Measurements from ENCODE around the gene FANK1.
"Not testable (repeated sequence)": the region's sequence is repeated elsewhere in the genome, so short reads cannot be mapped to it uniquely, and the experiment has no call there.

DNA sequence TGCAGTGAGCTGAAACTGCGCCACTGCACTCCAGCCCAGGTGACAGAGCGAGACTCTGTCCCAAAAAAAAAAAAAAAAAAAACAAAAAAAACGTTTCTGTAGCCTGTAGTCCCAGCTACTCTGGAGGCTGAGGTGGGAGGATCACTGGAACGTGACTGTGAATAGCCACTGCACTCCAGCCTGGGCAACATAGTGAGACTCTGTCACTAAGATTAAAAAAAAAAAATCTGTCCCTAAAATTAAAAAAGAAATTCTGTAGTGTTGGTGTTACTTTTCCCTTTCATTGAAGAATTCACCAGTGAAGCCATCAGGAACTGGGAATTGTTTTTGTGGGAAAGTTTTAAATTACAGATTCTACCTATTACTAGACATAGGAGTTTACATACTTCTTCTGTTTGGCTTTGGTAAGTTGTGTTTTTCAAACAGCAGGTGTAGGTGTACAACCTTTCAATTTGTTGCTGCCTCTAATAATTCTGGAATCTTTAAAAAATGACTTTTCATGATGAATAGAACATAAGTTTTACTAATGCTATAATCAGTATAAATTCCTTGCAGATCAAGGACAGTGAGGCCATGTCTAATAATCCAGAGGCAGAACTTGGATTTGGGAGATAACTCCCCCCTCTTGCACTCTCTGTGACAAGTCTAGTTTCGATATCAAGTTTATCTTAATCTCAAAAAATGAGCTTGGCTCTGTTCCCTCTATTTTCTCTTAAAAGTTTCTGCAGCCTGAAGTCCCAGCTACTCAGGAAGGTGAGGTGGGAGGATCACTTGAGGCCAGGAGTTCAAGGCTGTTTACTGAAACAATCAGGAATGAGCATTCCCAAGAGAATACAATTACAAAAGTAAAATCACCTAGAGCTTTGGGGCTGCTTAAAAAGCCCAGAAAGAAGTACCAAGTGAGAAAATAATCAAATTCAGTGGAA lies 9.0 kb downstream of the FANK1 start:
- TF ChIP-seq POLR2A (IDR thresholded peaks at IDR 0.05) = not testable (repeated sequence)
- TF ChIP-seq, protein P1, sequence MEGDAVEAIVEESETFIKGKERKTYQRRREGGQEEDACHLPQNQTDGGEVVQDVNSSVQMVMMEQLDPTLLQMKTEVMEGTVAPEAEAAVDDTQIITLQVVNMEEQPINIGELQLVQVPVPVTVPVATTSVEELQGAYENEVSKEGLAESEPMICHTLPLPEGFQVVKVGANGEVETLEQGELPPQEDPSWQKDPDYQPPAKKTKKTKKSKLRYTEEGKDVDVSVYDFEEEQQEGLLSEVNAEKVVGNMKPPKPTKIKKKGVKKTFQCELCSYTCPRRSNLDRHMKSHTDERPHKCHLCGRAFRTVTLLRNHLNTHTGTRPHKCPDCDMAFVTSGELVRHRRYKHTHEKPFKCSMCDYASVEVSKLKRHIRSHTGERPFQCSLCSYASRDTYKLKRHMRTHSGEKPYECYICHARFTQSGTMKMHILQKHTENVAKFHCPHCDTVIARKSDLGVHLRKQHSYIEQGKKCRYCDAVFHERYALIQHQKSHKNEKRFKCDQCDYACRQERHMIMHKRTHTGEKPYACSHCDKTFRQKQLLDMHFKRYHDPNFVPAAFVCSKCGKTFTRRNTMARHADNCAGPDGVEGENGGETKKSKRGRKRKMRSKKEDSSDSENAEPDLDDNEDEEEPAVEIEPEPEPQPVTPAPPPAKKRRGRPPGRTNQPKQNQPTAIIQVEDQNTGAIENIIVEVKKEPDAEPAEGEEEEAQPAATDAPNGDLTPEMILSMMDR (IDR thresholded peaks at IDR 0.05) = not testable (repeated sequence)
